OCI-LY1 (cell line): ENCODE measurements around the gene OCIAD1.

Experiments used
- H2AFZ ChIP-seq: fragments of 200-600 bp; sonication (generic), shearing (Covaris generic); 2 replicates; pipeline ENCODE4 v1.6.0; 2014; ENCODE audit warnings: antibody characterized with exemption, mild to moderate bottlenecking, low read length
- H3F3A ChIP-seq: fragments of 200-600 bp; sonication (generic), shearing (Covaris generic); 2 replicates; pipeline ENCODE4 v1.6.0; 2014; ENCODE audit warnings: mild to moderate bottlenecking, antibody characterized with exemption, low read length, moderate library complexity; ENCODE audit not compliant: insufficient read depth
- H3K27ac ChIP-seq: fragments of 200-600 bp; sonication (generic); 2 replicates; pipeline ENCODE4 v1.5.1; 2014; ENCODE audit warnings: low read length, mixed run types, mild to moderate bottlenecking, low read depth; ENCODE audit not compliant: poor library complexity, severe bottlenecking
- H3K27me3 ChIP-seq: fragments of 200-600 bp; sonication (generic); 2 replicates; pipeline ENCODE4 v1.6.0; 2014; ENCODE audit warnings: antibody characterized with exemption, mild to moderate bottlenecking, low read length, moderate library complexity; ENCODE audit not compliant: insufficient read depth
- H3K36me3 ChIP-seq: fragments of 200-600 bp; sonication (generic); 2 replicates; pipeline ENCODE4 v1.6.1; 2014; ENCODE audit warnings: mild to moderate bottlenecking, antibody characterized with exemption, low read length, moderate library complexity, mixed read lengths; ENCODE audit not compliant: insufficient read depth
- H3K4me1 ChIP-seq: fragments of 200-600 bp; sonication (generic); 2 replicates; pipeline ENCODE4 v1.5.1; 2014; ENCODE audit warnings: mild to moderate bottlenecking, low read length, moderate library complexity; ENCODE audit not compliant: insufficient read depth, severe bottlenecking
- H3K4me2 ChIP-seq: fragments of 200-600 bp; sonication (generic), shearing (Covaris generic); 2 replicates; pipeline ENCODE4 v1.6.1; 2014; ENCODE audit warnings: low read length
- H3K4me3 ChIP-seq: fragments of 200-600 bp; sonication (generic); 2 replicates; pipeline ENCODE4 v1.5.1; 2014; ENCODE audit warnings: low read length, low read depth, mild to moderate bottlenecking, mixed read lengths; ENCODE audit not compliant: poor library complexity, severe bottlenecking
- H3K79me2 ChIP-seq: fragments of 200-600 bp; shearing (Covaris generic); 2 replicates; pipeline ENCODE4 v1.6.1; 2016; ENCODE audit warnings: mixed run types, low read length, mixed read lengths; ENCODE audit not compliant: insufficient read depth
- H3K9ac ChIP-seq: fragments of 200-600 bp; sonication (generic), shearing (Covaris generic); 2 replicates; pipeline ENCODE4 v1.6.1; 2014; ENCODE audit warnings: mild to moderate bottlenecking, low read length, mixed read lengths
- H3K9me2 ChIP-seq: fragments of 200-600 bp; sonication (generic), shearing (Covaris generic); 2 replicates; pipeline ENCODE4 v1.6.1; 2014; ENCODE audit warnings: low read depth, mild to moderate bottlenecking, low read length, mixed read lengths
- H3K9me3 ChIP-seq: fragments of 200-600 bp; shearing (Covaris generic); 2 replicates; pipeline ENCODE4 v1.6.1; 2014; ENCODE audit warnings: low read length, mixed read lengths
- H4K20me1 ChIP-seq: fragments of 200-600 bp; sonication (generic), shearing (Covaris generic); 2 replicates; pipeline ENCODE4 v1.6.0; 2016; ENCODE audit warnings: mild to moderate bottlenecking, low read length; ENCODE audit not compliant: insufficient read depth
- CTCF ChIP-seq: fragments of 200-600 bp; sonication (generic), shearing (Covaris generic); IDR thresholded peaks from 2 replicates; pipeline ENCODE4 v1.5.1; 2017; ENCODE audit warnings: mild to moderate bottlenecking, antibody characterized with exemption, low read length, moderate library complexity, mixed read lengths
- EZH2 ChIP-seq: fragments of 200-600 bp; sonication (generic), shearing (Covaris generic); IDR thresholded peaks from 2 replicates; pipeline ENCODE4 v1.8.0; 2017; ENCODE audit warnings: borderline replicate concordance, mixed run types, mild to moderate bottlenecking, antibody characterized with exemption, low read length, moderate library complexity, mixed read lengths

Gene OCIAD1

GRCh38 chr4:48830706-48831531 is at the start of gene OCIAD1:
Gene OCIAD1, plus strand, starts transcription at chr4:48831088. Its CDS starts 1,537 bp downstream, at chr4:48832625.
- H3K4me2 ChIP-seq: peak within 1 kb of the TSS; percentile 78
- H3K27me3 ChIP-seq: no peaks in the 10 kb centered on the region
- no peaks in the 10 kb centered on the region for H3K9me2 ChIP-seq
- H3F3A ChIP-seq: no peaks in the 10 kb centered on the region
- no peaks in the 10 kb centered on the region for H4K20me1 ChIP-seq
- peak within 1 kb of the TSS; percentile 92 for H2AFZ ChIP-seq
- peak within 1 kb of the TSS; percentile 74 for H3K27ac ChIP-seq
- H3K4me1 ChIP-seq: peaks cover 19% of the 10 kb centered on the region
- peak within 1 kb of the TSS; percentile 77 for H3K9ac ChIP-seq
- H3K36me3 ChIP-seq: peaks cover 34% of the 10 kb centered on the region
- peaks cover 28% of the 10 kb centered on the region for H3K79me2 ChIP-seq
- TF ChIP-seq CTCF (no peak), EZH2 (no peak)
- H3K4me3 ChIP-seq: peak within 1 kb of the TSS; percentile 71
- no peaks in the 10 kb centered on the region for H3K9me3 ChIP-seq

- H3K9me3 ChIP-seq: no peaks in the 10 kb centered on the region
- H3K79me2 ChIP-seq: peaks cover 22% of the 10 kb centered on the region
- H3K4me3 ChIP-seq: no peak overlapping the region
- TF ChIP-seq CTCF: peak; percentile 21; the same call in 1 of the 2 replicates
- TF ChIP-seq EZH2: no peak
- H3K4me2 ChIP-seq: no peak overlapping the region
- H4K20me1 ChIP-seq: no peaks in the 10 kb centered on the region
- H3F3A ChIP-seq: peaks cover 7% of the 10 kb centered on the region; the same call in 1 of the 2 replicates
- H3K27me3 ChIP-seq: no peaks in the 10 kb centered on the region
- no peak overlapping the region for H2AFZ ChIP-seq
- no peak overlapping the region for H3K9ac ChIP-seq
- no peak overlapping the region for H3K27ac ChIP-seq
- H3K9me2 ChIP-seq: no peaks in the 10 kb centered on the region
- H3K4me1 ChIP-seq: peaks cover 28% of the 10 kb centered on the region
- no peaks in the 10 kb centered on the region; the same call in 1 of the 2 replicates for H3K36me3 ChIP-seq
These were observed 48.9 kb upstream of the OCIAD1 start for GRCh38 chr4:48781968-48782367.

GRCh38 chr4:48785302-48785701 is 45.6 kb upstream of the OCIAD1 start:
- H4K20me1 ChIP-seq: no peaks in the 10 kb centered on the region
- H3K9ac ChIP-seq: no peak overlapping the region
- no peak overlapping the region for H3K4me2 ChIP-seq
- H3K9me3 ChIP-seq: no peaks in the 10 kb centered on the region
- H3K4me3 ChIP-seq: no peak overlapping the region
- H2AFZ ChIP-seq: no peak overlapping the region
- peaks cover 12% of the 10 kb centered on the region for H3K4me1 ChIP-seq
- H3K27me3 ChIP-seq: no peaks in the 10 kb centered on the region
- H3K9me2 ChIP-seq: no peaks in the 10 kb centered on the region
- no peak for TF ChIP-seq EZH2
- no peak for TF ChIP-seq CTCF
- H3F3A ChIP-seq: peaks cover 7% of the 10 kb centered on the region; the same call in 1 of the 2 replicates
- H3K79me2 ChIP-seq: no peaks in the 10 kb centered on the region
- H3K36me3 ChIP-seq: no peaks in the 10 kb centered on the region
- H3K27ac ChIP-seq: no peak overlapping the region
